Mesenchymal stem cell (in vitro differentiated cells and primary cell): Measurements from ENCODE around the gene MECP2.

Experiments
- DNase-seq: peaks from one replicate; pipeline ENCODE4 v3.0.0-alpha.2; 2013
- H2AFZ ChIP-seq: one replicate; pipeline ENCODE4 v1.6.1; 2013; ENCODE audit warnings: low read depth, mild to moderate bottlenecking, control low read depth, inconsistent platforms, low read length, moderate library complexity
- H2AK5ac ChIP-seq: 2 replicates; pipeline ENCODE4 v1.6.1; 2013; ENCODE audit warnings: low read length, moderate library complexity, mild to moderate bottlenecking, inconsistent platforms; ENCODE audit not compliant: severe bottlenecking
- H2BK120ac ChIP-seq: one replicate; pipeline ENCODE4 v1.6.1; 2013; ENCODE audit warnings: low read depth, mild to moderate bottlenecking, inconsistent platforms, low read length, moderate library complexity
- H2BK12ac ChIP-seq, 2 experiments: one replicate each; pipeline ENCODE4 v1.6.1; 2013; ENCODE audit warnings: inconsistent platforms in 2 of 2, low read length in 2 of 2, mild to moderate bottlenecking in 2 of 2, moderate library complexity in 2 of 2, control low read depth in 1 of 2
- H2BK15ac ChIP-seq: one replicate; pipeline ENCODE4 v1.6.1; 2013; ENCODE audit warnings: mild to moderate bottlenecking, low read depth, inconsistent platforms; ENCODE audit not compliant: poor library complexity, severe bottlenecking
- H2BK5ac ChIP-seq: 2 replicates; pipeline ENCODE4 v1.6.1; 2013; ENCODE audit warnings: low read depth, mild to moderate bottlenecking, low read length, control low read depth, inconsistent platforms; ENCODE audit not compliant: poor library complexity, severe bottlenecking
- H3K14ac ChIP-seq, 2 experiments: one replicate each; pipeline ENCODE4 v1.6.1; 2013; ENCODE audit warnings: inconsistent platforms in 2 of 2, low read length in 2 of 2, control low read depth in 1 of 2, mild to moderate bottlenecking in 1 of 2, moderate library complexity in 1 of 2
- H3K18ac ChIP-seq, 2 experiments: one replicate each; pipeline ENCODE4 v1.6.1; 2013; ENCODE audit warnings: inconsistent platforms in 2 of 2, low read length in 2 of 2, control low read depth in 1 of 2, low read depth in 1 of 2, mild to moderate bottlenecking in 1 of 2
- H3K23ac ChIP-seq, 2 experiments: one replicate each; pipeline ENCODE4 v1.6.1; 2013; ENCODE audit warnings: inconsistent platforms in 2 of 2, low read length in 2 of 2, mild to moderate bottlenecking in 2 of 2, moderate library complexity in 2 of 2, control low read depth in 1 of 2
- H3K27ac ChIP-seq: 2 replicates; pipeline ENCODE4 v1.5.1; 2013; ENCODE audit warnings: mild to moderate bottlenecking, moderate library complexity, low read length, control low read depth, inconsistent platforms; ENCODE audit not compliant: poor library complexity, severe bottlenecking
- H3K27me3 ChIP-seq, 2 experiments: 2 replicates each; pipeline versions ENCODE4 v1.6.1 to v1.7.0; 2013; ENCODE audit warnings: low read length in 2 of 2, mild to moderate bottlenecking in 2 of 2, moderate library complexity in 2 of 2, control low read depth in 1 of 2, inconsistent platforms in 1 of 2; ENCODE audit not compliant: control insufficient read depth in 1 of 2, insufficient read depth in 1 of 2
- H3K36me3 ChIP-seq, 2 experiments: 2 replicates each; pipeline versions ENCODE4 v1.6.1 to v1.7.0; 2013; ENCODE audit warnings: low read length in 2 of 2, control low read depth in 1 of 2, inconsistent platforms in 1 of 2, low read depth in 1 of 2, mild to moderate bottlenecking in 1 of 2; ENCODE audit not compliant: insufficient read depth in 2 of 2, control insufficient read depth in 1 of 2
- H3K4ac ChIP-seq, 2 experiments: one replicate each; pipeline ENCODE4 v1.6.1; 2013; ENCODE audit warnings: inconsistent platforms in 2 of 2, low read length in 2 of 2, mild to moderate bottlenecking in 2 of 2, moderate library complexity in 2 of 2, control low read depth in 1 of 2, low read depth in 1 of 2
- H3K4me1 ChIP-seq: 2 replicates; pipeline ENCODE4 v1.6.1; 2013; ENCODE audit warnings: low read depth, low read length, control low read depth; ENCODE audit not compliant: control insufficient read depth, insufficient read depth
- H3K4me2 ChIP-seq: 2 replicates; pipeline ENCODE4 v1.6.1; 2013; ENCODE audit warnings: low read length, mild to moderate bottlenecking, inconsistent platforms; ENCODE audit not compliant: poor library complexity, severe bottlenecking
- H3K4me3 ChIP-seq, 2 experiments: 2 replicates each; pipeline versions ENCODE4 v1.5.1 to v1.7.0; 2013; ENCODE audit warnings: low read length in 2 of 2, mild to moderate bottlenecking in 2 of 2, control low read depth in 1 of 2, low read depth in 1 of 2; ENCODE audit not compliant: insufficient read depth in 1 of 2
- H3K79me1 ChIP-seq: replicated peaks from 2 replicates; pipeline ENCODE4 v1.6.1; 2013; ENCODE audit warnings: mild to moderate bottlenecking, control low read depth, low read length, inconsistent platforms; ENCODE audit not compliant: poor library complexity, severe bottlenecking
- H3K9ac ChIP-seq: 2 replicates; pipeline ENCODE4 v1.7.0; 2013; ENCODE audit warnings: mild to moderate bottlenecking, low read length, moderate library complexity
- H3K9me3 ChIP-seq: 2 replicates; pipeline ENCODE4 v1.7.0; 2013; ENCODE audit warnings: mild to moderate bottlenecking, low read length; ENCODE audit not compliant: control insufficient read depth
- H4K8ac ChIP-seq: one replicate; pipeline ENCODE4 v1.6.1; 2013; ENCODE audit warnings: inconsistent platforms, mild to moderate bottlenecking, low read length, moderate library complexity
- H4K91ac ChIP-seq: one replicate; pipeline ENCODE4 v1.6.1; 2013; ENCODE audit warnings: mild to moderate bottlenecking, low read length, inconsistent platforms
- WGBS: methylation state at CpG from one replicate; pipeline ENCODE4 v1.1.7; 2013; ENCODE audit warnings: mixed read lengths; 5-methylcytosine and 5-hydroxymethylcytosine counted together

The MECP2 gene

DNA sequence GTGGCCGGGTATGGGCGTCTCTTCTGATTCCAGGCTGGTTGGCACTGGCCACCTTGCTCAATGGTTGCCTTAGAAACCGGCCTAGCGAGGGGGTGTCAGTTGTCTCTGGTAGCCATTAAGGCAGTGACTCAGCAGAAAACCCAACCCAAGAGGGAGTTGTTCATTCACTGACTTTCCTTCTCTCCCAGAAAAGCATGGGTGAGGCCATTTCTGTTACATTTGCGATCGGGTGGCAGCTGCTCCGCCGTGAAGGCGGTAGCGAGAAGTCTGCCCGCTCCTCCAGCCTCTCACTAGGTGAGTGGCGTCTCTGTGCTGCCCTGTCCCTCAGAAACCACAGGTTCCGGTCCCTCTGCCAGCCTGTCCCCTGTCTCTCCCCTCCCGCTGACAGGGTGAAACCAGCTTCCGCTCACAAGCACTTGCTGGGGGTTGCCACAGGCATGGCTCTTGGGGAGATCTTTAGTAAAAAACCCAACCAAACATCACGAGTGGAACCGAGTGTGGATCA lies 95.2 kb downstream of the MECP2 start:
- Histone ChIP-seq H3K27ac (no peak overlapping the region), H3K4ac (peak overlapping the region; percentile 46 to 49), H3K27me3 (peaks cover 0 to 24% of the 10 kb centered on the region in 2 experiments), H3K79me1 (no peaks in the 10 kb centered on the region), H3K18ac (peak overlapping the region in 1 of 2 experiments; percentile 57), H3K4me1 (peaks cover 6% of the 10 kb centered on the region), H3K4me3 (no peak overlapping the region), H2AFZ (no peak overlapping the region), H3K9ac (peak overlapping the region; percentile 53), H2BK120ac (no peak overlapping the region), H3K9me3 (no peaks in the 10 kb centered on the region), H3K36me3 (peaks cover 7 to 15% of the 10 kb centered on the region in 2 experiments), H2BK5ac (peak overlapping the region; percentile 81), H3K14ac (peak overlapping the region in 1 of 2 experiments; percentile 86), H2BK12ac (peak overlapping the region in 1 of 2 experiments; percentile 89), H4K91ac (peak overlapping the region; percentile 75), H2AK5ac (no peak overlapping the region), H3K4me2 (no peak overlapping the region), H2BK15ac (no peak overlapping the region), H4K8ac (peak overlapping the region; percentile 70), H3K23ac (no peak overlapping the region)
- WGBS = 93% methylated on average over 17 of the region's 17 CpGs
- DNase-seq = peak; percentile 51

DNA sequence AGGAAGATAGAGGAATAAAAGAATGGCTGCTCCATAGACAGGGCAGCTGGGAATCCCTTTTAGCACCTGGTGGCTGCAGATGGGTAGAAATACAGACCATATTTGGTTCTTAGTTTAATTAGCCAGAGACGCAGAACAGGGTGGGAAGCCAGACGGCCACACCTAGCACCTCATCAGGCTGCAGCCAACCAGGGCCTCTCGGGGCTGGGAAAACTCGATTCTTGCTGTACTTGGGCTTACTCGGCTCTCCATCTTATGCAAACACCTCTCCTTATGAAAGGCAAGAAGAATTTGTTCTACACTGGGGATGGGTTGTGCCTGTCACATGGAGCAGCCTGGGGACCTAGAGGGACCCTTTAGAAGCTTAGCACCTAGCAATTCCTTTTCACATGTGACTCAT lies 97.5 kb downstream of the MECP2 start:
- H2BK5ac ChIP-seq = no peak overlapping the region
- no peak overlapping the region for H3K18ac ChIP-seq
- H3K27me3 ChIP-seq = peaks cover 0 to 29% of the 10 kb centered on the region in 2 experiments
- 71% methylated on average over 3 of the region's 5 CpGs for WGBS
- no peaks in the 10 kb centered on the region for H3K9me3 ChIP-seq
- DNase-seq = no peak
- H3K4me3 ChIP-seq = no peak overlapping the region
- no peak overlapping the region for H2BK12ac ChIP-seq
- no peak overlapping the region for H3K4ac ChIP-seq
- no peak overlapping the region for H3K23ac ChIP-seq
- H2BK15ac ChIP-seq = no peak overlapping the region
- H2AK5ac ChIP-seq = no peak overlapping the region
- H3K27ac ChIP-seq = no peak overlapping the region
- no peak overlapping the region for H2AFZ ChIP-seq
- no peak overlapping the region for H3K9ac ChIP-seq
- H3K36me3 ChIP-seq = no peaks in the 10 kb centered on the region
- no peak overlapping the region for H4K91ac ChIP-seq
- no peak overlapping the region for H3K14ac ChIP-seq
- H2BK120ac ChIP-seq = no peak overlapping the region
- no peak overlapping the region for H4K8ac ChIP-seq
- H3K4me1 ChIP-seq = peaks cover 6% of the 10 kb centered on the region
- no peaks in the 10 kb centered on the region for H3K79me1 ChIP-seq
- no peak overlapping the region for H3K4me2 ChIP-seq

DNA sequence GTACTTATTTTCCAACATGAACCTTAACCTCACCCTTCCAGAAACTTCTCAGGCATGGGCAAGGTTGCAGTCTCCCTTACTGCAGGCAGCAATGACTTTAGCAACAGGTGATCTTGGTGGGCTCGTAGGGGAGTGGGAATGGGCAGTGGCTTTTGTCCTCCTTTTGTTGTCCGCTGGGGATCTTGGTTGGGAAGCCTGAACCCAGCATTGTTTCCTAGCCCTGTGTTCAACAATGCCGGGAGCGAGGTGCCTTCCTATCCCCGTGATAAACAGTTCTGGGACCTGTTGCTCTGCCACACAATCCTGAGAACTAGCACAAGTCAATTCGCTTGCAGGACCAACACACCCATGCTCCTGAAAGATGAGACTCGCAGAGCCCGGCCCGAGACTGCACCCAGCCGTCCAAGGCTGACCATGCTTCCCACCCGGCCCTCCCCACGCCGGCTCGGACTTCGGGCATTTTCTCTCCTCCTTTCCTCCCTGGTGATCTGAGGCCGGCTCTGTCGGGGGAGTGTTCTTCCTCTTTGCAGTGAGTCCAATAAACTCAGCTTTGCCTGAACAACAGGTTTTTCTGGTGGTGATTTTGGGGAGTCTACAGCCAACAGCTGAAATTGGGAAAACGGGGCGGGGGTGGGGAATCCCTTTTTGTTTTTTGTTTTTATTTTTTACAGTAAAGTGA lies 98.0 kb downstream of the MECP2 start:
- H2BK15ac ChIP-seq = no peak overlapping the region
- no peak overlapping the region for H3K27ac ChIP-seq
- no peak overlapping the region for H2AK5ac ChIP-seq
- no peak for DNase-seq
- H3K23ac ChIP-seq = no peak overlapping the region
- no peak overlapping the region for H3K14ac ChIP-seq
- no peak overlapping the region for H2BK5ac ChIP-seq
- H3K4me1 ChIP-seq = peaks cover 6% of the 10 kb centered on the region
- 88% methylated on average over 17 of the region's 19 CpGs for WGBS
- no peak overlapping the region for H2BK120ac ChIP-seq
- no peak overlapping the region for H2BK12ac ChIP-seq
- H3K4me2 ChIP-seq = no peak overlapping the region
- H4K91ac ChIP-seq = no peak overlapping the region
- H2AFZ ChIP-seq = no peak overlapping the region
- H3K18ac ChIP-seq = no peak overlapping the region
- no peaks in the 10 kb centered on the region for H3K79me1 ChIP-seq
- no peak overlapping the region for H4K8ac ChIP-seq
- no peaks in the 10 kb centered on the region for H3K36me3 ChIP-seq
- no peaks in the 10 kb centered on the region for H3K9me3 ChIP-seq
- peaks cover 0 to 29% of the 10 kb centered on the region in 2 experiments for H3K27me3 ChIP-seq
- H3K4me3 ChIP-seq = no peak overlapping the region
- no peak overlapping the region for H3K4ac ChIP-seq
- H3K9ac ChIP-seq = no peak overlapping the region

DNA sequence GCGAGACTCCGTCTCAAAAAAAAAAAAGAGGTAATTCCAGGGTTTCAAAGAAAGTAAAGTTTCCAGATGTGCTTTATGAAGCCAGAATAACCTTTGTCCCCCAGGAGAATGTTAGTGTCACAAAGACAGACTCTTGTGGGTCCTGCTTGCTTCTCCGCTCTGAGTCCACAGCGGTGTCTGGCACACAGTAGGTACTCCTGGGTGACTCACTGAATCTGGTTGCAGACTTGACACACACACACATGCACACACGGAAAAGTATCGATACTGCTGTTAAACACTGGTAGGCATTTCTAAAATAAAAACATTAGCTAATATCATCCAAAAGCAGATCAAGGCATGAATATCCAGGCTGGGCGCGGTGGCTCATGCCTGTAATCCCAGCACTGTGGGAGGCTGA lies 102.0 kb downstream of the MECP2 start:
- H3K9ac ChIP-seq = no peak overlapping the region
- no peaks in the 10 kb centered on the region for H3K36me3 ChIP-seq
- no peak overlapping the region for H3K14ac ChIP-seq
- H4K91ac ChIP-seq = no peak overlapping the region
- H3K18ac ChIP-seq = no peak overlapping the region
- H3K9me3 ChIP-seq = no peaks in the 10 kb centered on the region
- no peak overlapping the region for H3K4me3 ChIP-seq
- H2BK12ac ChIP-seq = no peak overlapping the region
- no peaks in the 10 kb centered on the region for H3K4me1 ChIP-seq
- no peak overlapping the region for H2AK5ac ChIP-seq
- H3K4me2 ChIP-seq = no peak overlapping the region
- DNase-seq = no peak
- peaks cover 0 to 25% of the 10 kb centered on the region in 2 experiments for H3K27me3 ChIP-seq
- no peaks in the 10 kb centered on the region for H3K79me1 ChIP-seq
- WGBS = 97% methylated on average over 6 of the region's 8 CpGs
- H2AFZ ChIP-seq = no peak overlapping the region
- no peak overlapping the region for H3K4ac ChIP-seq
- H3K23ac ChIP-seq = no peak overlapping the region
- no peak overlapping the region for H2BK120ac ChIP-seq
- H2BK5ac ChIP-seq = no peak overlapping the region
- H4K8ac ChIP-seq = no peak overlapping the region
- H2BK15ac ChIP-seq = no peak overlapping the region
- H3K27ac ChIP-seq = no peak overlapping the region
